Lung (tissue), 12 donors: ENCODE data around the gene USP47. TPM values are rescaled to one million over a fixed set of nuclear protein-coding genes. Genes with fewer than 3 reads are reported as not detected.

Experiments used
- ATAC-seq: fragments of 200-7000 bp; cut with Tn5 transposase; one replicate; pipeline ENCODE4 v1.9.1; 2020; ENCODE audit warnings: moderate number of reproducible peaks; ENCODE audit not compliant: insufficient read depth, low FRiP score
- DNase-seq, 3 donors: peaks; one replicate each; pipeline ENCODE4 v3.0.0-alpha.2; 2013 to 2017
- H3K27ac ChIP-seq, 2 donors: one replicate each; pipeline ENCODE4 v1.5.1; 2013; ENCODE audit warnings: mild to moderate bottlenecking in 2 of 2, moderate library complexity in 2 of 2, control low read depth in 1 of 2, inconsistent platforms in 1 of 2, low read depth in 1 of 2, low read length in 1 of 2
- H3K27me3 ChIP-seq, 3 donors: one replicate each; pipeline ENCODE4 v1.5.1; 2013; ENCODE audit warnings: low read length in 2 of 3; ENCODE audit not compliant: control insufficient read depth in 3 of 3, insufficient read depth in 3 of 3
- H3K36me3 ChIP-seq, 4 donors: one replicate each; pipeline ENCODE4 v1.5.1; 2013; ENCODE audit warnings: low read length in 4 of 4, mild to moderate bottlenecking in 1 of 4, moderate library complexity in 1 of 4; ENCODE audit not compliant: control insufficient read depth in 4 of 4, insufficient read depth in 4 of 4
- H3K4me1 ChIP-seq, 5 donors: one replicate each; pipeline ENCODE4 v1.5.1; 2013; ENCODE audit warnings: low read length in 5 of 5, mild to moderate bottlenecking in 2 of 5, moderate library complexity in 1 of 5; ENCODE audit not compliant: control insufficient read depth in 5 of 5, insufficient read depth in 5 of 5
- H3K4me3 ChIP-seq: one replicate; pipeline ENCODE4 v1.5.1; 2013; ENCODE audit warnings: mild to moderate bottlenecking, control low read depth, moderate library complexity
- H3K9ac ChIP-seq, 2 donors: one replicate each; pipeline ENCODE4 v1.5.1; 2013; ENCODE audit warnings: low read length in 2 of 2, control low read depth in 1 of 2; ENCODE audit not compliant: insufficient read depth in 1 of 2
- H3K9me3 ChIP-seq, 4 donors: one replicate each; pipeline ENCODE4 v1.5.1; 2013; ENCODE audit warnings: low read length in 3 of 4, mild to moderate bottlenecking in 1 of 4, moderate library complexity in 1 of 4; ENCODE audit not compliant: control insufficient read depth in 4 of 4, insufficient read depth in 3 of 4
- CTCF ChIP-seq: IDR thresholded peaks from 2 replicates; pipeline ENCODE4 v1.5.1; 2012; ENCODE audit warnings: mild to moderate bottlenecking; ENCODE audit errors: control extremely low read depth, extremely low read depth
- WGBS, 2 donors: extraction: QIAGEN DNeasy Blood & Tissue Kit; methylation state at CpG; one replicate each; pipeline ENCODE4 v1.1.7; 2013; 5-methylcytosine and 5-hydroxymethylcytosine counted together
- polyA plus RNA-seq, 2 donors: library from polyadenylated mRNA; stranded (reverse); fragments of 200-250 nt; gene quantifications; one replicate each; pipeline ENCODE4 v1.2.1, GENCODE V29; 2013
- total RNA-seq, 2 donors: library from RNA; depleted of rRNA in 1 of 2; stranded (reverse); fragments of >200 nt in 1 of 2; gene quantifications; one replicate each; pipeline ENCODE4 v1.2.1, GENCODE V29; 2014 to 2021
- donor health status: control.
- donor health status: control.
- donor health status: Bipolar disorder and iron deficiency.
- donor health status: healthy.
- donor health status: DM: yes; HTN: yes; CAD: no.

USP47 gene
- total and polyA plus RNA-seq, 4 donors = 20.4 to 183 (median 31.9) TPM

GRCh38 chr11:11940551-11940950 lies 98.8 kb downstream of the USP47 start:
- ATAC-seq (no peak), DNase-seq (no peak)
- peaks cover 7 to 36% (median 25%) of the 10 kb centered on the region in 4 donors for H3K36me3 ChIP-seq

GRCh38 chr11:11942668-11943067 lies 100.9 kb downstream of the USP47 start:
- Histone ChIP-seq H3K36me3 (peaks cover 7 to 36% (median 23%) of the 10 kb centered on the region in 4 donors), H3K27me3 (no peaks in the 10 kb centered on the region), H3K9ac (no peak overlapping the region), H3K9me3 (no peaks in the 10 kb centered on the region), H3K4me3 (no peak overlapping the region), H3K27ac (no peak overlapping the region), H3K4me1 (peaks cover 0 to 9% (median 0%) of the 10 kb centered on the region in 5 donors)
- ATAC-seq (no peak), DNase-seq (no peak)
- WGBS, 2 donors = 90 to 99% methylated on average over 3 of the region's 3 CpGs
- TF ChIP-seq CTCF = no peak

More at GRCh38 chr11:11940551-11940950, 98.8 kb downstream of the USP47 start:
- no peaks in the 10 kb centered on the region for H3K9me3 ChIP-seq
- TF ChIP-seq CTCF = no peak
- no peak overlapping the region for H3K9ac ChIP-seq
- no peaks in the 10 kb centered on the region for H3K27me3 ChIP-seq
- H3K4me1 ChIP-seq = no peaks in the 10 kb centered on the region
- H3K4me3 ChIP-seq = no peak overlapping the region
- no peak overlapping the region for H3K27ac ChIP-seq

- WGBS, 2 donors = 58 to 78% methylated on average over 5 of the region's 5 CpGs
- H3K4me3 ChIP-seq = no peak overlapping the region
- H3K4me1 ChIP-seq = peaks cover 0 to 14% (median 0%) of the 10 kb centered on the region in 5 donors
- H3K27me3 ChIP-seq = no peaks in the 10 kb centered on the region
- H3K36me3 ChIP-seq = peaks cover 4 to 29% (median 21%) of the 10 kb centered on the region in 4 donors
- TF ChIP-seq CTCF = no peak
- no peak overlapping the region for H3K9ac ChIP-seq
- DNase-seq = no peak
- no peak for ATAC-seq
- H3K9me3 ChIP-seq = no peaks in the 10 kb centered on the region
- no peak overlapping the region for H3K27ac ChIP-seq
Measured at GRCh38 chr11:11944444-11944843, 102.7 kb downstream of the USP47 start.

GRCh38 chr11:11946180-11946579 lies 104.4 kb downstream of the USP47 start:
- Histone ChIP-seq H3K4me1 (peaks cover 0 to 14% (median 0%) of the 10 kb centered on the region in 5 donors), H3K27ac (peak overlapping the region in 1 of 2 donors; percentile 60), H3K36me3 (peaks cover 1 to 30% (median 24%) of the 10 kb centered on the region in 4 donors), H3K9me3 (no peaks in the 10 kb centered on the region), H3K4me3 (no peak overlapping the region), H3K9ac (no peak overlapping the region), H3K27me3 (no peaks in the 10 kb centered on the region)
- WGBS, 2 donors = 87 to 91% methylated on average over 2 of the region's 2 CpGs
- TF ChIP-seq CTCF = no peak
- no peak for DNase-seq
- ATAC-seq = no peak
